Testis (tissue), 2 donors: Measurements from ENCODE around the gene TMEM18.

Source experiments
- CTCF ChIP-seq, 3 experiments: fragments of 450-650 bp in 2 of 3; fragments of 200-600 bp in 1 of 3; sonication (generic) in 1 of 3; IDR thresholded peaks; one replicate each; pipeline ENCODE4 v1.5.1; 2016 to 2019; ENCODE audit warnings: antibody characterized with exemption in 3 of 3, mild to moderate bottlenecking in 2 of 3, moderate library complexity in 1 of 3
- POLR2A ChIP-seq: fragments of 450-650 bp; IDR thresholded peaks from one replicate; pipeline ENCODE4 v1.6.1; 2017; ENCODE audit warnings: antibody characterized with exemption, mild to moderate bottlenecking, moderate library complexity

DNA sequence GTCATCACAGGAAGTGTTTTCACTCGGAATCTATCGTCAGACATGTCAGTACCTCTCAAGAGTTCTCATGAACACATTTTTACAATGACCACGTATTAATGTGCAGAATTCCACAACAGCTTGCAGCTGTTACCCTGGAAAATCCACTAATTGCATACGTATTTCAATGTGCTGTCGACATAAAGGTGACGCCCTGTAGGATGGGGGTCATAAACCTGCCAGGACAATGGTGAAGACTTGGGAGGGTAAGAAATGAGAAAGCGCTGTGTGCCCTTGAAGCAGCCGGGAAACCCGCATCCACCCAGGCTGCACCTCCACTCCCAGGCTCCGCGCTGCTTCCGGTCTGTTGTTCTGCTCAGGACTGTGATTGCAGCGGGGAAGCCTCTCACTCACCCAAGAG lies 14.0 kb downstream of the TMEM18 start:
- TF ChIP-seq CTCF (IDR thresholded peaks at IDR 0.05) = no peak
- no peak for TF ChIP-seq POLR2A
